CD4-positive, alpha-beta T cell treated with Interleukin-17A for 1 hour (primary cell): Measurements from ENCODE around the gene RAB11FIP5.

ENCODE experiments used
- DNase-seq: peaks from one replicate; pipeline ENCODE4 v3.0.0-alpha.2; 2020

Gene RAB11FIP5

GRCh38 chr2:73082523-73083410, 30.0 kb downstream of the RAB11FIP5 start:
- DNase-seq: no peak

- no peak for DNase-seq
These were observed 31.5 kb downstream of the RAB11FIP5 start for GRCh38 chr2:73081181-73081671.

- no peak for DNase-seq
These were observed 32.2 kb downstream of the RAB11FIP5 start for GRCh38 chr2:73080321-73081131.

GRCh38 chr2:73079636-73080035, 33.1 kb downstream of the RAB11FIP5 start:
- DNase-seq: no peak

- no peak for DNase-seq
These were observed 34.0 kb downstream of the RAB11FIP5 start for GRCh38 chr2:73078457-73079411.

GRCh38 chr2:73077424-73077795, 35.3 kb downstream of the RAB11FIP5 start:
- DNase-seq: no peak

GRCh38 chr2:73076701-73077423, 35.9 kb downstream of the RAB11FIP5 start:
- no peak for DNase-seq

GRCh38 chr2:73075477-73076373, 37.0 kb downstream of the RAB11FIP5 start:
- DNase-seq: no peak

- no peak for DNase-seq
These were observed 38.4 kb downstream of the RAB11FIP5 start for GRCh38 chr2:73074110-73075069.

GRCh38 chr2:73072416-73072815, 40.3 kb downstream of the RAB11FIP5 start:
- no peak for DNase-seq

GRCh38 chr2:73072129-73072395, 40.7 kb downstream of the RAB11FIP5 start:
- DNase-seq: no peak

- peak; percentile 95 for DNase-seq
These were observed 41.2 kb downstream of the RAB11FIP5 start, which contains the start of gene SFXN5 for GRCh38 chr2:73071360-73072128. Gene SFXN5 (minus strand): TSS chr2:73071712. CDS start chr2:73071705, 7 bp downstream.

GRCh38 chr2:73070643-73071359, 41.9 kb downstream of the RAB11FIP5 start:
- no peak for DNase-seq

- peak; percentile 28 for DNase-seq
These were observed 42.7 kb downstream of the RAB11FIP5 start for GRCh38 chr2:73069855-73070642.

- no peak for DNase-seq
These were observed 43.5 kb downstream of the RAB11FIP5 start for GRCh38 chr2:73069041-73069854.

- no peak for DNase-seq
These were observed 44.6 kb downstream of the RAB11FIP5 start for GRCh38 chr2:73068147-73068546.
